Smooth muscle cell of the brain vasculature (primary cell): ENCODE results near the gene VEZT.

Experiments
- DNase-seq: peaks from one replicate; pipeline ENCODE4 v3.0.0-alpha.2; 2012; ENCODE audit warnings: low read depth, low spot score

VEZT gene

DNA sequence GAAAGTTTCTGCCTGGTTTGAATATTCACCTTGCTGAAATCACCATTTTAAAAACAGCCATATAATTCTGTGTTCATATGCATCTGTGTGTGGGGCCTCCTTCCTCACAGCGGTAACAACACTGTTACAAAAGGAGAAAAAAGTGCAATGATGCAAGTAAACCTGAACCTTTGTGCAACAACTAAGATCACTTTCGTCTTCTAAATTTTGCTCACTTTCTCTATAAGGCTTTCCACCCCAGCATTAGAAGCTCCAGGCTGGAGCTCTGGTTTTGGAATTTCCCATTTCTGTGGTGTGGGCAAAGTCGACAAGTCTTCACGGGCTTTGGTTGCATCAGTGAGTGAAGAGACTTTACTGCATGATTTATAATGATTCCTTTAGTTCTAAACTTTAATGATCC, 18.7 kb upstream of the VEZT start:
- DNase-seq: no peak

DNA sequence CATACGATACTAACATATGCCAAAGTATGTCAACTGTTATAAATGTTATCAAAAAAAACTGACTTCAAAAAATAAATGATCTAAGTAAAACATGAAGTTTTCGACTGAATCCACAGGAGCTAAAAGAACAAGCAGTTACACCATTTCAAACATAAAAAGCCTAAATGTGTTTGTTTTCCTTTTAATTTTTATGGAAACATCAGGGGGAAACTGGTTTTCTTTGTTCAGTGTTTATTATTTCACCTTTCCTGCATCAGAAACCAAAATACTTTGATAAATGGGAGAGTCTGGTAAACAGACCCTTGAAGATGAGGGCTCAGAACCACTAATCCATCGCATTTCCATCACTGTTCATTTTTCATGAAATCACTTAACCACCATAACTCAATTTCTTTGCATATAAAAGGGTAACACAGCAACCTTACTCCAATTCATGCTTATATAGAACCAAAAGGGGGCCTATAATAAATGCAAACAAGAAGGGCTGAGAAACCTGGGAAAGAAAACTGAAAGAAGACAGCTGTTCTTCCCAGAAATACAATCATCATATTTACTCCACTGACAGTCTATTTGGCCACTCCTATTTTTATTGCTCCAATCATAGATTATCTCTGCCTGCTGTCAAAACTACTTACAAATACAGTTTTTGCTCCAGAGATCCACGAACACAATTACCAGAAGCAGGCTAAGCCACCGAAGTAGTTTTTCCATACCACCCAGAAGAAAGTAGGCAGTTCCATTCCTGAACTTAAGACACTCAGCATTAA, 17.3 kb upstream of the VEZT start:
- DNase-seq: no peak

DNA sequence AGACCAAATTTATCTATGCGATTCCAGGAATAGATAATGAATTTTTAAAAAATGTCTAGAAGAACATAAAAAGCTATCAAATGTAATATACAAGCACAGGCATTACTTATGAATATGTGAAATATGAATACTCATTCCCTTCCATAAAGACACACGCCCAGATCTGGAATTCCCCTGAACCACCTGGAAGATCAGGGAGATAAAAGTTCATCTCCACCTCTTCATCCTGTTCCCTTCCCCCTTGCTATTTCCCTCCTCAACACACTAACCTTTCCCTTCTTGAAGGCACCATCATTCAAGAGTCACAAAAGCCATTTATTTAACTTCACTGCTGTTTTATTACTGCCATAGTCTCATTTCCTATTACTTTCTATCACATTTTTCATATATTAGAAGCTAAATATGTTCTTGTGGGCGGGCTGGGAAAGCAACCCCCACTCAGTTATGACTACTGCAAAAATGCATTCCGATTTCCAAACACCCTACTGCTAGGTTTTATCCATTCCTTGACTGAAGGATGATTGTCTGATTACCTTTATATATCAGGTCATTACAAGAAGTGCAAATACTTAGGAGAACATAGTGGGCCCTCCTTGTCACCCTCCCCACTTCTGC, 16.4 kb upstream of the VEZT start:
- no peak for DNase-seq

GRCh38 chr12:95202691-95203486, 14.7 kb upstream of the VEZT start:
- no peak for DNase-seq

DNA sequence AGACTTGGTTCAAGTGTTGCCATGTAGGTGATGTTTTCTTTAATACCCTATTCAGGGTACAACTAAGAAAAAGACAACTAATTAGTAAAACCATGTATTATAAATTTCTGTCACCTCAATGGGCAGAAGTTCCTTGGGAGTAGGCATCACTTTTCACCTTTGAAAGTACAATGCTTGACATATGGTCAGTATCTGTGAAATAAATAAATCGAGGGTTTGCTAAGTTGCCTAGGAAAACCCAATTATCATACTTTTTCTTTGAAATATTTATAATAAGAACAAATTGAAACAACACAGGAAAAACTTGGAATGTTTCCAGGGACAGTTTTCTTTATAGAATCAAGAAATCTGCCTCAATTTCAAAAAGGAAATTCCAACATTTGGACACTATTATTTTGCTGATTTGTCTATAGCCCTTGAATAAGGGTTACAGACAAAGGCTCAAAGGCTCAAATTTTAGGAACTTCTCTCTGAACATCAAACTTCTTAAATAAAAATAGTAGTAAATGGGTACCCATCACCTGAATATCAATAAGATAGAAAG, 14.0 kb upstream of the VEZT start:
- DNase-seq: no peak

- no peak for DNase-seq
Measured at GRCh38 chr12:95204141-95204866, 13.3 kb upstream of the VEZT start.

GRCh38 chr12:95205016-95205624, 12.5 kb upstream of the VEZT start:
- DNase-seq: no peak

DNA sequence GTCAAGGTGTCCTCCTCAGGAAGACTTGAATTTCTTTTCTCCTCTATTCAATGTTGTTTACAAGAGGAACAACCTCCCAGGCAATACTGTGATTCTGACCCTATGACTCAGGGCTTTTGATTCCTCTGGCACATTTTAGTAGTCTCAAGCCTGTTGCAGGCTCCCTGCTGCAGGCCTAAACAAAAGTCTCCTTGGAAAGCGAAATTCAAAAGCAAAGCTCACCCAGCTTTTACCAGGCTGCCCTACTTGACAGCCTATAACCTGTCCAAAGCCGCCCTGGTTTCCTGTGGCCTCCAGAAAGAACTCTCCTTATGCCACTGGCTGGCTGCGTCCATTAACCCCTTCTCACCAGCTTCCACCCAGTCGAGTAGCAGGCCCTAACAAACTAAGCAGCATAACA, 11.9 kb upstream of the VEZT start:
- DNase-seq: peak; percentile 70

GRCh38 chr12:95206916-95207315, 10.7 kb upstream of the VEZT start:
- DNase-seq: no peak

DNA sequence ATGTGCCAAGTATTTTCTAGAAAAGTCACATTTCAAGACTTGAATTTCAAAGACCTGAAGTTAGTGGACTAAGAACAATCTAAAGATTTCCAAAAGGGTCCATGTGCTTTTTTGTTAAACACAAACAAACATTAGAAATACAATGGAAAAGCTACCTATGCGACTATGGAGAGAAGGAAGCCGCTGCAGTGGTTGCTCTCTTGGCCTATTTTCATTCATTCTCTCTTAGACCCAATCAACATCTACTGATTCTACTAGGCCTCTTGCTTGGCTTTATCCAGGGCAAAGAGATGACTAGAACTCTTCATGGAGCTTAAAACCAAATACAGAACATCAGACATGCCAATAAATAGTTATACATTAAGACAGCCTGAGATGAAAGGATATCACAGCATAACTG, 10.2 kb upstream of the VEZT start:
- DNase-seq: no peak

DNA sequence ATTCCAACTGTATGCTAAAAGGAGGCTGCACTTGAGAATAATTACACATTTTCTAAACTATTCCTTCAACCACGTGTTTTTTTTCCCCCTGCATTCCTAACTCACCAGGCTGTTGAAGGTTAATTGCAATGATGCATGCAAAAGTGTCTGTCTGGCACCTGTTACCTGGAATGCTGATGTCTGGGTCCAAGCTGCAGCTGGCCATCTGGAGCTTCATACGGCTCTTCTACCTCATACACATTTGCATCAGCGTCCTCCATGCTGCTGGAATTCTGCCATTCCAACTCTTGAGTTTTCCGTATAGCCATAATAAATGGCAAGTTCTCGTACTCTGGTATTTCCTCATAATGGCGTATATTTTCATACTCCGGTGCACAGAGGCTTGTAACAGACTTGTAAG, 8.9 kb upstream of the VEZT start:
- DNase-seq: no peak

- DNase-seq: no peak
Measured at GRCh38 chr12:95212586-95212985, 5.0 kb upstream of the VEZT start.

GRCh38 chr12:95213119-95213518, 4.5 kb upstream of the VEZT start:
- DNase-seq: no peak

DNA sequence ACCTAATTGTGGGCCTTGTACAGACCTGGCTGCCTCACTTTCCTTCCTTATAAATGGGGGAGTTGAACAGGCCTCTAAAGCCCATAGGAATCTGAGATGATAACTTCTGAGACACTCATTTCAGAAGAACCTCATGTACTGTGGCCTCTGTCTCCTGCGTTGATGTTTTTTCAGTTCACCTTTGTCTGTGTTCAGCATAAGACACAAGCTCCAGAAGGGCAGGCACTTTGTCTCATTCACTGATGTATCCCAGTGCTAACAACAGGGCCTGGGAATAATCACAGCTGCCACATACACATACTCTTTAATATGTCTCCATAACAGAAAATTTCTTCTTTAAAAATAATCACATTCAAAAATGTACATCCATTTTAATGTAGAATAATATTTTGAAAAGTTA, 3.7 kb upstream of the VEZT start:
- DNase-seq: no peak

- no peak for DNase-seq
Measured at GRCh38 chr12:95214466-95214865, 3.1 kb upstream of the VEZT start.

DNA sequence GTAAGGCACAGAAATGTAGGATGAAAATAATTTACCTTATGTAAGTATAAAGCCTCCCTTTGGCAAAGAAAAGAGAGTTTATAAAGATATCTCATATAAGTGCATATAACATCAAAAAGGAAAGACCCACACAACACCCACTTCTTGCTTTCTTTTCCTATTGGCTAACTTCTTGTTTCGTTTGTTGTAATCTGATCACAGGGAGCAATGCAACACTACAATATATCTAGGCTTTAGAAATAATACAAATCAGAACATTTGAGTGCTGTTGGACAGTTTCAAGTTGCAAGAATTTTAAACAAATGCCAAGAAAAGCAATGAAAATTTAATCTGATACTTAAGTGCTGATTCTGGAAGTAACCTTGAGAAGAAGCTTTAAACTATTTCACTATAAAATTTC, 1.7 kb upstream of the VEZT start:
- no peak for DNase-seq

- no peak for DNase-seq
Measured at GRCh38 chr12:95216711-95217376, 763 bp upstream of the VEZT start.

- DNase-seq: no peak
Measured at GRCh38 chr12:95218150-95219133, 835 bp downstream of the VEZT start.

- DNase-seq: no peak
Measured at GRCh38 chr12:95220190-95220589, 2.6 kb downstream of the VEZT start.

GRCh38 chr12:95220726-95221125, 3.1 kb downstream of the VEZT start:
- no peak for DNase-seq
